BE2C (cell line): Measurements from ENCODE around the gene PILRA. TPM values are rescaled to one million over a fixed set of nuclear protein-coding genes. Genes with fewer than 3 reads are reported as not detected.
"Not testable (repeated sequence)": the region's sequence is repeated elsewhere in the genome, so short reads cannot be mapped to it uniquely, and the experiment has no call there.

Source experiments
- DNase-seq: peaks from one replicate; pipeline ENCODE4 v3.0.0-alpha.2; 2020
- H3K27me3 ChIP-seq: fragments of 250-450 bp; sonication (Bioruptor Pico); 2 replicates; pipeline ENCODE4 v1.5.1; 2020; ENCODE audit warnings: mild to moderate bottlenecking
- H3K36me3 ChIP-seq: fragments of 250-450 bp; sonication (Bioruptor Pico); 2 replicates; pipeline ENCODE4 v1.5.1; 2020; ENCODE audit warnings: mild to moderate bottlenecking
- H3K4me1 ChIP-seq: fragments of 250-450 bp; sonication (Bioruptor Pico); 2 replicates; pipeline ENCODE4 v1.5.1; 2020
- H3K4me3 ChIP-seq: 2 replicates; pipeline ENCODE4 v1.5.1; 2011; ENCODE audit warnings: low read depth, low read length
- H3K9me3 ChIP-seq: fragments of 250-450 bp; sonication (Bioruptor Pico); 2 replicates; pipeline ENCODE4 v1.5.1; 2020
- polyA plus RNA-seq: library from polyadenylated mRNA; unstranded; fragments of >200 nt; gene quantifications from one replicate; pipeline ENCODE4 v1.2.1, GENCODE V29; 2012; ENCODE audit warnings: low read depth, missing spikeins; ENCODE audit not compliant: insufficient read length, insufficient read depth
- TF ChIP-seq, protein P1 (sequence below): IDR thresholded peaks from 2 replicates; pipeline ENCODE4 v1.5.1; 2012; ENCODE audit warnings: mild to moderate bottlenecking, low read depth, low read length

PILRA gene
- polyA plus RNA-seq: 3.0 TPM

DNA sequence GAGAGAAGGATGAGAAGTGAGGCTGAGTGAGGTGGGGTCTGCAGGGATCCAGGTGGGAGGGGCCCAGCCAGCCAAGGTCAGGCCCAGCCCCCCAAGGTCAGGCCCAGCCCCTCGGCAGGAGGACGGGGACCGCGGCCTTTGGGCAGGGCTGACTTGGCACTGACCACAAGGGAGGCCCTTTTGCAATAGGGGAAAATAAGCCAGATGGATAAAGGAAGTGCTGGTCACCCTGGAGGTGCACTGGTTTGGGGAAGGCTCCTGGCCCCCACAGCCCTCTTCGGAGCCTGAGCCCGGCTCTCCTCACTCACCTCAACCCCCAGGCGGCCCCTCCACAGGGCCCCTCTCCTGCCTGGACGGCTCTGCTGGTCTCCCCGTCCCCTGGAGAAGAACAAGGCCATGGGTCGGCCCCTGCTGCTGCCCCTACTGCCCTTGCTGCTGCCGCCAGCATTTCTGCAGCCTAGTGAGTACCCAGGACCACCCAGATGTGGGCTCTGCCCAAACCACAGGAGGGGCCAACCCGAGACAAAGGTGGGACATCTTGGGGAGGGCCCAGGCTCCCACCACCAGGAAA, at the start of gene PILRA:
PILRA (plus strand) TSS at position 227 of the 571 bp plus-strand sequence; CDS start at position 397, 170 bp downstream.
- Histone ChIP-seq H3K4me1 (no peaks in the 10 kb centered on the region; the same call in 1 of the 2 replicates), H3K9me3 (no peaks in the 10 kb centered on the region), H3K27me3 (no peaks in the 10 kb centered on the region), H3K4me3 (no peak within 1 kb of the TSS), H3K36me3 (no peaks in the 10 kb centered on the region)
- TF ChIP-seq, protein P1, sequence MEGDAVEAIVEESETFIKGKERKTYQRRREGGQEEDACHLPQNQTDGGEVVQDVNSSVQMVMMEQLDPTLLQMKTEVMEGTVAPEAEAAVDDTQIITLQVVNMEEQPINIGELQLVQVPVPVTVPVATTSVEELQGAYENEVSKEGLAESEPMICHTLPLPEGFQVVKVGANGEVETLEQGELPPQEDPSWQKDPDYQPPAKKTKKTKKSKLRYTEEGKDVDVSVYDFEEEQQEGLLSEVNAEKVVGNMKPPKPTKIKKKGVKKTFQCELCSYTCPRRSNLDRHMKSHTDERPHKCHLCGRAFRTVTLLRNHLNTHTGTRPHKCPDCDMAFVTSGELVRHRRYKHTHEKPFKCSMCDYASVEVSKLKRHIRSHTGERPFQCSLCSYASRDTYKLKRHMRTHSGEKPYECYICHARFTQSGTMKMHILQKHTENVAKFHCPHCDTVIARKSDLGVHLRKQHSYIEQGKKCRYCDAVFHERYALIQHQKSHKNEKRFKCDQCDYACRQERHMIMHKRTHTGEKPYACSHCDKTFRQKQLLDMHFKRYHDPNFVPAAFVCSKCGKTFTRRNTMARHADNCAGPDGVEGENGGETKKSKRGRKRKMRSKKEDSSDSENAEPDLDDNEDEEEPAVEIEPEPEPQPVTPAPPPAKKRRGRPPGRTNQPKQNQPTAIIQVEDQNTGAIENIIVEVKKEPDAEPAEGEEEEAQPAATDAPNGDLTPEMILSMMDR: no peak
- DNase-seq: no peak

DNA sequence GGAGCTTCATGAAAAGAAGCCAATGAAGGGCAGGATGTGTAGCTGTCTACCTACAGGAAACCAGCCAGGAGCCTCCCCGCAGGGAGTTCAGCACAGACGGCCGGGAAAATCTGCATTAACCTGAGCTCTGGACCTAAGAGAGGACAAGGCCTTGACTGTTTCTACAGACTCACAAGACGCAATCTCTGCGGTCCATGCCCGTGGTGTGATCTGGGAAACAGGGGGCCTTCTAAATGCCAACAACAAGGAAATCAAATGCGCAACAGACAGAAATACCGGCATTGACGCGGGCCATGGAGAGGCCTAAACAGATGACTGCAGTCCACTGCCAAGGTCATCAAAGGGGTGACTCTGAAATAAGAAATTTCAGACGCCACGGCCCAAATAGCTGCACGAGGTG, 49.1 kb upstream of the PILRA start:
- not testable (repeated sequence) for DNase-seq, H3K4me1 ChIP-seq, H3K27me3 ChIP-seq, H3K4me3 ChIP-seq, H3K36me3 ChIP-seq, H3K9me3 ChIP-seq

DNA sequence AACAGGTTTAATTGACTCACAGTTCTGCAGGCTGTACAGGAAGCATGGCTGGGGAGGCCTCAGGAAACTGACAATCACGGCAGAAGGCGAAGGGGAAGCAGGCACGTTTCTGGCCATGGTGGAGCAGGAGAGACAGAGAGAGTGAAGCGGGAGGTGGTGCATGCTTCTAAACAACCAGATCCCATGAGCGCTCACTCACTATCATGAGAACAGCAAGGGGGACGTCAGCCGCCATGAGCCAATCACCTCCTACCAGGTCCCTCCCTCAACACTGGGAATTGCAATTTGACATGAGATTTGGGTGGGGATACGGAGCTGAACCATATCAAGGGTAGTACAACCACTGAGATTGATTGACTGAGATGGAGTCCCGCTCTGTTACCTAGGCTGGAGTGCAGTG, 47.6 kb upstream of the PILRA start:
- not testable (repeated sequence) for H3K4me1 ChIP-seq, H3K36me3 ChIP-seq, DNase-seq, H3K4me3 ChIP-seq, H3K27me3 ChIP-seq, H3K9me3 ChIP-seq

DNA sequence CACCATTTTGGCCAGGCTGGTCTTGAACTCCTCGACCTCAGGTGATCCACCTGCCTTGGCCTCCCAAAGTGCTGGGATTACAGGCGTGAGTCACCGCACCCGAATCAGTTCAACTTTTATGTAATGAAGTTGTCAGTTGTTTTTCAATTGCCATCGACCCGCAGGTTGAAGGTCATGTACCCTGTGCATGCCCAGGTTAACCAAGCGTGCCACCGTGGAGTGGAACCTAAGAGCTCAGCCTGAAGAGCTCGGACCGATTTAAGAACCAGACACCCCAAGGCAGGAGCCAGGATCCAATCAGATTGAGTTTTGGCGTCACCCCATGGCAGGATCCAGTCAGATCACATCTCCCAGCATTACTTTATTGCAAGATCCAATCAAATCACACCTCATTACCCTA, 46.4 kb upstream of the PILRA start:
- not testable (repeated sequence) for DNase-seq, H3K9me3 ChIP-seq, H3K27me3 ChIP-seq, H3K4me1 ChIP-seq, H3K4me3 ChIP-seq, H3K36me3 ChIP-seq

DNA sequence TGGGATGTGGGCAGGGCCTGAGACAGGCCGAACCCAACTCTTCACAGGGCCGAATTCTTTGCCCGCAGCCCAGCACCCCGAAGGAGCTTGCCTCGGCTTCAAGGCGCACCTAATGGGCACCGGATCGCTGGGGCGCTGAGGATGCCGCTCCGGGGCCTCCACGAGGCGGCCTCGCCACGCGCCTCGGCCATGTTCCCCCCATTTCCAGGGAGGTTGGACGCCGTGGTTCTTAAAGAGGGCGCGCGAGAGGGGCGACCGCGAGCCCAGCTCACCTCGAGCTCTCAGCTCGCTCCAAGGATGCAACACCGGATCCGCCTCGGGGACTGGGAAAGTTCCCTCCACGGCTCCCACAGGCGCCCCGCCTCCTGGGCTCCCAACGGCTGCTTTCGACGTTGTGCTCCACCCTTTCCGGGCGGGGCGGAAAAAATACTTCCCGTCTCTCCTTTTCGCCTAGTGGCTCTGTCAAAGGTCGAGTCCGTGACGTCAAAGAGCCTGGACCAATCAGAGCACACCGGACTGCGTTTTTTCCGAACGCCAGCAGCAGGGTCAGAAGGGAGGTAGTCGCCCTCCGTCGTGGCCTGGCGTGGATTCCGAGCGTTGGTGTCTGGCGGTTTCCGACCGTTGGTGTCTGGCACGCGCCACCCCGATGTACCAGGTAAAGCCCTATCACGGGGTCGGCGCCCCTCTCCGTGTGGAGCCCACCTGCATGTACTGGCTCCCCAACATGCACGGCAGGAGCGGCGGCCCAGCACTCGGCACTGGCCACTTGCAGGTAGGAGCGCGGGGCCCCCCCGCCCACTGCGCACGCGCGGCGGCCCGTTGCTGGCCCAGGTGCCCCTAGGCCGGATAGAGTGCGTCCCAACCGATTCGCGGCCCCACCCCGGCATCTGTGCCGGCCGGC, 37.5 kb upstream of the PILRA start:
- not testable (repeated sequence) for H3K9me3 ChIP-seq, H3K4me1 ChIP-seq, H3K36me3 ChIP-seq, H3K27me3 ChIP-seq
- DNase-seq: peak; percentile 96
- peak overlapping the region; percentile 69 for H3K4me3 ChIP-seq

DNA sequence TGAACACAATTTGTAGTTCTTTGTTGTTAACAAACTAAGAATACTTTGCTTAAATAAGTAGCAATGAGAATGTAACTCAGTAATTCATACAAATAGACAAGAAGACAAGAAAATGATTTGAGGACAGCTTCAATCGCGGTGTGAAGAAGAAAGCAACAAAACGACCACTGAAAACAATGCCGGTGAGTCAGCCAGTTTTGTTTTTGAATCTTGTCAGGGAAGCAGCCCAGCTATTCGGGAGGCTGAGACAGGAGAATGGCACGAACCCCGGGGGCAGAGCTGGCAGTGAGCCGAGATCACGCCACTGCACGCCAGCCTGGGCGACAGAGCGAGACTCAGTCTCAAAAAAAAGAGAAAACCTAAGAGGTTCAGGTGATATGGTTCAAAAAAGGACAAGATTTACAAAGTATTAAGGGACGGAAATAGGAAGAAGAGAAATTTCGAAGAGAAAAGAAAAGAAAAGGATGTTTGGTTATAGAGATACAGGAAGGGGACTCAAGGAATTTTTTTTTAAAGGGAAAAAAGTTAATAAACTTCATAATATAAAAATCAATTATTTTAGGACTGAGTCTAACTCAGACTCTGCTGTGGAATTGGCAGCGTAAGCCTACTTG, 35.1 kb upstream of the PILRA start:
- H3K4me3 ChIP-seq, H3K9me3 ChIP-seq: not testable (repeated sequence)

DNA sequence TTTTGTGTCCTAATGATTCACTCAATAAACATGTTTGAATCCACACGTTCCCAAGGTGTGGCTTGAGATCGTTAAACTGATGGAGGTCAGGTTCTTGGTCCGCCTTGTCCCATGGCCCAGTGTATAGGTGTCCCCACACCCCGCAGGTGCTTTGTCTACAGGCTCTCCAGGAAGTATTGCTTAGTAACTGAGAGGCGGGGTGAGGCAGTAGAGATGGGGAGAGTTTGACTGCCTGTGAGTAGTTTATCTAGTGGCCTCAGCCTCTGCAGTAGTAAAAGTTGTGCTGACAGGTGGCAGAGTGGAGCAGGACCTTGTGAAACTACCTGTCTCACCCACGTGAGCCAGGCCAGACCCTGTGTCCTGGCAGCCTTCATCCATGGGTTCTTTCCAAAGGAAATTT, 32.0 kb upstream of the PILRA start:
- not testable (repeated sequence) for H3K9me3 ChIP-seq, H3K27me3 ChIP-seq, H3K4me3 ChIP-seq, H3K4me1 ChIP-seq, DNase-seq
- peaks cover 14% of the 10 kb centered on the region for H3K36me3 ChIP-seq

More for the DNA sequence above, 35.1 kb upstream of the PILRA start:
- not testable (repeated sequence) for H3K36me3 ChIP-seq, DNase-seq, H3K4me1 ChIP-seq, H3K27me3 ChIP-seq

DNA sequence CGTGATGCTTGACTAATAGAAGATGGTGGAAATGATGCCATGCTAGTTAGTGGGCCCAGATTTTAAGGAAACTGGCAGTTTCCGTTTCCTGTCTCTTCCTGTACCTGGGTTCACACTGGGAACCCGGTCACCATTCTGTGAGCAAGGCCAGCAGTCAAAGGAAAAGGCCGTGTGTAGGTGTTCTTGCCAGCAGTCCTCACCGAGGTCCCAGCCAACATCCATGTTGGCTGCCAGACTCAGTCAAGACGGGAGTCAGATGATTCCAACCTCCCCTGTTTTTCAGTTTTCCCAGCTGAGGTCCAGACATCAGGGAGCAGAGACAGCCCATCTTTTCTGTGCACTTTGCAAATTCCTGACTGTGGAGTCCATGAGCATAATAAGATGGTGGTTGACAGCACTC, 30.5 kb upstream of the PILRA start:
- peaks cover 29% of the 10 kb centered on the region for H3K36me3 ChIP-seq
- no peaks in the 10 kb centered on the region for H3K27me3 ChIP-seq
- no peak for DNase-seq
- no peak overlapping the region for H3K4me3 ChIP-seq
- TF ChIP-seq, protein P1: no peak
- no peaks in the 10 kb centered on the region for H3K9me3 ChIP-seq
- peaks cover 8% of the 10 kb centered on the region; the same call in 1 of the 2 replicates for H3K4me1 ChIP-seq

DNA sequence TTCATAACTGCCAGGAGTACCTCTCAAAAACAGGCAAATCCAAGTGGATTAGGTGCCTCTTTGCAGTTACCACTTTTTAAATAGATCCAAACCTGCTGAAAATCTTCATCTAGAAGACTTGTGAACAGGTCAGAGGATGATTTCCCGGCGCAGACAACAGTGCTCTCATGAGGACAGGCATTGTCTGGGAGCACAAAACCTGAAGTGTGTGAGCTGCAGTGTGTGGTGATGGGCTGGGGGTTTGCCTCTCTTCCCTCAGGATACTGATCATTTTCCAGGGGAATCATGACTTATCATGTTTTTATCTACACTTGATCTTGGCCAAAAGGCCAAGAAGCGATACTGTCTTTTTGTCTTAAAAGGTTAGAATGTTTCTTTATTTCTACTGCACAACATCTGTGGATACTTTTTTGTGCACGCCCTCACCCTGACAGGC, 29.1 kb upstream of the PILRA start:
- not testable (repeated sequence) for H3K4me1 ChIP-seq, DNase-seq, H3K27me3 ChIP-seq, H3K9me3 ChIP-seq, H3K4me3 ChIP-seq
- H3K36me3 ChIP-seq: peaks cover 36% of the 10 kb centered on the region
- TF ChIP-seq, protein P1: peak; percentile 57; the same call in 1 of the 2 replicates

DNA sequence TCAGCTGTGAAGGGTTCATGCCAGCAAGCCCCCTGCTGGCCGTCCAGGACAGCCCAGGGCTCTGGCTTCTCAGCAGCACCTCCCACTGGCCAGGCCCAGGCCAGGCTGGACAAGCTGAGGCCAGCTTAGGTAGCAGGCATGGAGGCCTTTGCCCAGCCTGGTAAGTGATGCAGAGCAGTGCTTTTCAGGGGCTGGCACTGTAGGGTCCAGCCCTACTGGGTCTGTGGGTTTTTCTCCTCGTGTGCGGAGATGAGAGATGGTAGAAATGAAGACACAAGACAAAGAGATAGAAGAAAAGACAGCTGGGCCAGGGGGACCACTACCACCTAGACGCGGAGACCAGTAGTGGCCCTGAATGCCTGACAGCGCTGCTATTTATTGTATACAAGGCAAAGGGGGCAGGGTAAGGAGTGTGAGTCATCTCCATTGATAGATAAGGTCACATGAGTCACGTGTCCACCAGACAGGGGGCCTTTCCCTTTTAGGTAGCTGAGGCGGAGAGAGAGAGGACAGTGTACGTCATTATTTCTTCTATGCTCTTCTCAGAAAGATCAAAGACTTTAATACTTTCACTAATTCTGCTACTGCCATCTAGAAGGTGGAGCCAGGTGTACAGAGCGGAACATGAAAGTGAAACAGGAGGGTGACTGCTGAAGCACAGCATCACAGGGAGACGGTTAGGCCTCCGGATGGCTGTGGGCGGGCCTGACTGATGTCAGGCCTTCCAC, 28.6 kb upstream of the PILRA start:
- H3K4me1 ChIP-seq, H3K27me3 ChIP-seq, H3K9me3 ChIP-seq: not testable (repeated sequence)
- Histone ChIP-seq H3K4me3 (peak overlapping the region; percentile 24), H3K36me3 (peaks cover 39% of the 10 kb centered on the region)
- DNase-seq: peak; percentile 74
